GM06990 (cell line): ENCODE results near the gene ESPNL.
"Not testable (repeated sequence)": the region's sequence is repeated elsewhere in the genome, so short reads cannot be mapped to it uniquely, and the experiment has no call there.

Experiments used
- DNase-seq: peaks from one replicate; pipeline ENCODE4 v3.0.0-alpha.2; 2011; ENCODE audit not compliant: insufficient read length; ENCODE audit errors: extremely low read depth
- H3K27me3 ChIP-seq: replicated peaks from 2 replicates; pipeline ENCODE4 v1.6.0; 2011; ENCODE audit warnings: low read length; ENCODE audit not compliant: control insufficient read depth, insufficient read depth
- H3K36me3 ChIP-seq: 2 replicates; pipeline ENCODE4 v1.5.1; 2011; ENCODE audit warnings: low read length; ENCODE audit not compliant: control insufficient read depth, insufficient read depth
- H3K4me3 ChIP-seq: replicated peaks from 2 replicates; pipeline ENCODE4 v1.5.1; 2011; ENCODE audit warnings: low read depth, mild to moderate bottlenecking, control low read depth, low read length
- TF ChIP-seq, protein P1 (sequence below): IDR thresholded peaks from 2 replicates; pipeline ENCODE4 v1.5.1; 2011; ENCODE audit warnings: low read length, control low read depth, mild to moderate bottlenecking, inconsistent platforms; ENCODE audit not compliant: insufficient read depth, poor library complexity, severe bottlenecking

ESPNL gene

DNA sequence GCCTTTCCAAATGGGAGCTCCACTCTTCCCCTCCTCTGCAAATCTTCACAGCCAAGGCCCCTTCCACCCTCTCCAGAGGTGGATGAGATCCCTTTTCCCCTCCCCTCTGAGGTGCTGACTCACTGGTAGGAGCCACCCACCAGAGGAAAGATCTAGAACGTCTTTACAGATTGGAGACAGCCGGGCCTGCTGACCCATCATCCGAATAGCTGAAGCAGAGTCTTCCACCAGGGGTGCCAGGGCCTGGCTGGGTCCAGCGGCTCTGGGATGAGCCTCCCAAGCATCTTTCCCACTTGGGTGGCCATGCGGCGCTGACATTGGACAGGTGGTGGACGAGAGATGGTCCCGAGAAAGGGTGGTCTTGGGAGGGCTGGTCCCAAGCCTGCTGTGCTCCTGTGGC lies 67.6 kb downstream of the ESPNL start:
- DNase-seq = no peak
- Histone ChIP-seq H3K27me3 (no peaks in the 10 kb centered on the region), H3K4me3 (no peak overlapping the region), H3K36me3 (peaks cover 24% of the 10 kb centered on the region)
- TF ChIP-seq, protein P1, sequence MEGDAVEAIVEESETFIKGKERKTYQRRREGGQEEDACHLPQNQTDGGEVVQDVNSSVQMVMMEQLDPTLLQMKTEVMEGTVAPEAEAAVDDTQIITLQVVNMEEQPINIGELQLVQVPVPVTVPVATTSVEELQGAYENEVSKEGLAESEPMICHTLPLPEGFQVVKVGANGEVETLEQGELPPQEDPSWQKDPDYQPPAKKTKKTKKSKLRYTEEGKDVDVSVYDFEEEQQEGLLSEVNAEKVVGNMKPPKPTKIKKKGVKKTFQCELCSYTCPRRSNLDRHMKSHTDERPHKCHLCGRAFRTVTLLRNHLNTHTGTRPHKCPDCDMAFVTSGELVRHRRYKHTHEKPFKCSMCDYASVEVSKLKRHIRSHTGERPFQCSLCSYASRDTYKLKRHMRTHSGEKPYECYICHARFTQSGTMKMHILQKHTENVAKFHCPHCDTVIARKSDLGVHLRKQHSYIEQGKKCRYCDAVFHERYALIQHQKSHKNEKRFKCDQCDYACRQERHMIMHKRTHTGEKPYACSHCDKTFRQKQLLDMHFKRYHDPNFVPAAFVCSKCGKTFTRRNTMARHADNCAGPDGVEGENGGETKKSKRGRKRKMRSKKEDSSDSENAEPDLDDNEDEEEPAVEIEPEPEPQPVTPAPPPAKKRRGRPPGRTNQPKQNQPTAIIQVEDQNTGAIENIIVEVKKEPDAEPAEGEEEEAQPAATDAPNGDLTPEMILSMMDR = no peak

DNA sequence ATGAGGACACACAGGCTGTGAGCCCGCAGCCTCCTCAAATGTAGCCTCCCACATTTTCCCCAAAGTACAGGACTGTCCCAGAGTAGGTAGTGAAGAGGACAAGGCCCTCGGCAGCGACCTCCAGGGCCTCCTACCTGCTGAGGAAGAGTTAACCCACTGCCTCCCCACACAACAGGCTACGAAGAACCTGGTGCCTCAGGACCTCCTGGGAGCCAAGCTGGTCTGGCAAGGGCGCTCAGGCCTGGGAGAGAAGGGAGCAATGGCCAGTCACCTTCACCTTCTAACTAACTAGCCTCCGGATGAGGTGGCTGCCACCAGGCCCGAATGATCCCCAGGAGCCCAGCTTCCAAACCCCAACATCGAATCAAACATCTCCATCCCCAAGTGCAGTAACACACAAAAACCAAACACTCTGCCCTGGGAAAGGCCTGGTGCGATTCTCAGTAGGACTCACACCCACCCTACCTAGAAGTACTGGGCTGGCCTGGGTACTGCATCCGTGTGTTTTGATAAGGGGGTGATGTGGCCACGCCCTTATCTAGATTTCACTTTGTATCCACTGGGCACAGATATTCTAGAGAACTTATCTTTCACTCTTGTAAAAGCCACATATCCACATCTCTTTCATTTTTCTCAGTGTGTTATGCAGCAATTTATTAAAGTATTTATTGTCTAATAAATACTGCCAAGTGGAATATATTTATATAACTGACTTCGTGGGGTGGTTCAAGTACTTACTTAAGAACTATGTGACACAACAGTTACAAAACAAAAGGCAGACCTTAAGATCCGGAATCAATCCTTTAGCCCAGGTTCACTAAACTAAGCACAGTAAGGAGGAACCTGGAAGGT lies 68.3 kb downstream of the ESPNL start:
- TF ChIP-seq, protein P1 = no peak
- H3K27me3 ChIP-seq = no peaks in the 10 kb centered on the region
- peaks cover 28% of the 10 kb centered on the region for H3K36me3 ChIP-seq
- DNase-seq = no peak
- no peak overlapping the region for H3K4me3 ChIP-seq

DNA sequence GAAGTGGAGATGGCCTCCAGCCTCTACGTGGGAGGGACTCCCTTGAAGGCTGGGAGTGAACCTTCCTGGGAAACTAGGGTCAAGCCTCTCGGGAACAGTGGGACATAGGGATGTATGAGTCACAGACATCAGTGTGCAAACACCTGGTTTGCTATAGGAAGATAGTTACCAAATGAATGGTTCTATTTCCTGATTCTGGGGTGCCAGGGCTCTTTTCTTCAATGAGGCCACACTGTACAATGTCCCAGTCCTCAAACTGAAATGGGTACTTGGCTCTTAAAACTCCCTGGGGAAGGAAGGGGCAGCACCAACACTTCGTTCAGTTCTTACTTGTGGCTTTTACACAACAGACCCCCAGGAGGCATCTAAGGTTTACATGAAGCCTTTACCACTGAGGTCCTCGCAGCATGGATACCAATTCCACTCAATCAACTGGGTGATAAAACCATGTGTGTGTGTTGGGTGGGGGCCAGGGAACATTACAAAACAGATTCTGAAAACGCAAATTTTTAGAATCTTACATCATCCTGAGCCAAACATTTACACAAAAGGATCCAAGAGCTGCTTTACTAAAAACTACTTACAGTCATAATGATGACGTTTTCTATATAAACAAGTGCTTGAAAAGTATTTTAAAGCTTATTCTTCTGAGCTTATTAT lies 69.0 kb downstream of the ESPNL start:
- no peak overlapping the region for H3K4me3 ChIP-seq
- TF ChIP-seq, protein P1 = no peak
- H3K36me3 ChIP-seq = peaks cover 31% of the 10 kb centered on the region
- no peak for DNase-seq
- no peaks in the 10 kb centered on the region for H3K27me3 ChIP-seq

DNA sequence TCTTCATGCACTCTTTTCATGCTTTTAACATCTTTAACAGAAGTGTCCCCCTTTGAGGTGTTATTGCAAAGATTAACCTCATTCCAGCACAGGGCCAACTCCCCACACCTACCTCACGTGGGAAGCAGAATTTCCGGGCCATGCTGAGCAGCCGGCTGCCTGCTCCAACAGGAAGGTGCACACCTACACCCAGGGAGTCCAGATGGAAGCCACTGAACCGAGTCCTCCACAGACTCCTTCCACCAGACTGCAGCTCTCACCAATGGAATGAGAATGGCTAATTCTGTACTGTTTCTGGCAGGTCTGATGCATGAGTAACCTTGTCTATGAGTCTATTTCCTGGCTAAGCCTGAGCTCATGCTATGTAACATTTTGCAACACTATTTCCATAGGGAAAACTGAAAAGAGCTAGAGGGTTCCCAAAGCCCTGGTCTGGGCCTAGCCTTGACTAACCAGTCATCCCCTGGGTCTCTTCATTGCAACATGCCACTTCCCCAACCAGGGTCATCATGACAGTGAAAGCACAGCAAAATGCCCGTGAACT lies 69.6 kb downstream of the ESPNL start:
- TF ChIP-seq, protein P1 = no peak
- H3K36me3 ChIP-seq = peaks cover 33% of the 10 kb centered on the region
- no peak for DNase-seq
- H3K27me3 ChIP-seq = no peaks in the 10 kb centered on the region
- H3K4me3 ChIP-seq = no peak overlapping the region

DNA sequence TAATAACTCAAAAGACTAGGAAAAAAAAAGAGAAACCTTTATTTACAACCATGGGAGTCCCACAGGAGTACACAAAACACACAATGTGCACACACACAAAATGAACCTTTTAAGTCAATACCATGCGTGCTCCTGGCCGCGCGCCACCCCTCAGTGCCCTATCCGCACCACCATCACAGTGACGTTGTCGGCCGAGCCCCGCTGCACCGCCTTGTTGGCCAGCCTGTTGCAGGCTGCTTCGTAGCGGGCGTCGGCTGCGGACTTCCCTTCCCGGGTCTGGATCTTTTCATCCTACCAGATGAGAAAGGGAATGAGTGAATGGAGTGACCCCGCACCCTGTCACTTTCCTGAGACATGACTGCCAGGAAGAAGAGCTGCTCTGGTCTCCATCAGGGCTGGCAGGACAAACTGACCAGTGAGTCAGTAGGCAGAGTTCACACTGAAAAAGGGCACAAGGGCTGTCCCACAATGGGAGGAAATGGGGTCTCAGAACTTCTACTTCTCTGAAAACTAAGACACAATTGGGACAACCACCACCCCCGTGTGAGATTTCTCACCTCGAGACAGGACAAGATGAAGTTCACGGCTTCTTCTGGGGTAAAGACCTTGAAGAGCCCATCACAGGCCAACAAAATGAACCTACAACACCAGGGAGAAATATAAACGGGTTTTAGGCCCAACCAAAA lies 70.4 kb downstream of the ESPNL start:
- no peak overlapping the region for H3K4me3 ChIP-seq
- DNase-seq = no peak
- TF ChIP-seq, protein P1 = no peak
- H3K27me3 ChIP-seq = no peaks in the 10 kb centered on the region
- H3K36me3 ChIP-seq = peaks cover 37% of the 10 kb centered on the region

DNA sequence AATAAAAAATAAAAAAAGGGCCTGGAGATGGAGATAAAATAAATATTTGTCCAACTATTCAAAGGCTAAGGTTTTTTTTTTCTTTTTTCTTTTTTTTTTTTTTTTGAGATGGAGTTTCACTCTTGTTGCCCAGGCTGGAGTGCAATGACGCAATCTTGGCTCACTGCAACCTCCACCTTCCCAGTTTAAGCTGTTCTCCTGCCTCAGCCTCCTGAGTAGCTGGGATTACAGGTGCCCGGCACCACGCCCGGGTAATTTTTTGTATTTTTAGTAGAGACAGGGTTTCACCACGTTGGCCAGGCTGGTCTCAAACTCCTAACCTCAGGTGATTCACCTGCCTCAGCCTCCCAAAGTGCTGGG lies 70.9 kb downstream of the ESPNL start:
- H3K4me3 ChIP-seq, DNase-seq, H3K27me3 ChIP-seq: not testable (repeated sequence)
- H3K36me3 ChIP-seq = peaks cover 37% of the 10 kb centered on the region
